NCI-H524 (cell line): ENCODE results near the gene SEMA3B.
"Not testable (repeated sequence)": the region's sequence is repeated elsewhere in the genome, so short reads cannot be mapped to it uniquely, and the experiment has no call there.

Experiments
- DNase-seq, 2 experiments: peaks; one replicate each; lab custom pipeline; 2025; lab: John Stamatoyannopoulos, UW

SEMA3B gene

DNA sequence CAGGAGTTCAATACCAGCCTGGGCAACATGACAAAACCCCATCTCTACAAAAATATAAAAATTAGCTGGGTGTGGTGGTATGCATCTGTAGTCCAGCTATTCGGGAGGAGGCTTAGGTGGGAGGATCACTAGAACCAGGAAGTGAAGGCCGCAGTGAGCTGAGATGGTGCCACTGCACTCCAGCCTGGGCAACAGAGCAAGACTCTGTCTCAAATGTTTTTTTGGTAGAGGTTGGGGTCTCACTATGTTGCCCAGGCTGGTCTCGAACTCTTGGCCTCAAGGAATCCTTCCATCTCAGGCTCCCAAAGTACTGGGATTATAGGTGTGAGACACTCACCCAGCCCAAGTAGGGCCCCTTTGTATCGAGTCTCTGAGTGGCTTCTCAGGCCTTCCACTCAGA lies 25.1 kb downstream of the SEMA3B start:
- DNase-seq, result no peak

- DNase-seq, result no peak
Measured at GRCh38 chr3:50294492-50295403, 25.8 kb downstream of the SEMA3B start.

GRCh38 chr3:50295553-50296431 lies 26.8 kb downstream of the SEMA3B start:
- no peak for DNase-seq

DNA sequence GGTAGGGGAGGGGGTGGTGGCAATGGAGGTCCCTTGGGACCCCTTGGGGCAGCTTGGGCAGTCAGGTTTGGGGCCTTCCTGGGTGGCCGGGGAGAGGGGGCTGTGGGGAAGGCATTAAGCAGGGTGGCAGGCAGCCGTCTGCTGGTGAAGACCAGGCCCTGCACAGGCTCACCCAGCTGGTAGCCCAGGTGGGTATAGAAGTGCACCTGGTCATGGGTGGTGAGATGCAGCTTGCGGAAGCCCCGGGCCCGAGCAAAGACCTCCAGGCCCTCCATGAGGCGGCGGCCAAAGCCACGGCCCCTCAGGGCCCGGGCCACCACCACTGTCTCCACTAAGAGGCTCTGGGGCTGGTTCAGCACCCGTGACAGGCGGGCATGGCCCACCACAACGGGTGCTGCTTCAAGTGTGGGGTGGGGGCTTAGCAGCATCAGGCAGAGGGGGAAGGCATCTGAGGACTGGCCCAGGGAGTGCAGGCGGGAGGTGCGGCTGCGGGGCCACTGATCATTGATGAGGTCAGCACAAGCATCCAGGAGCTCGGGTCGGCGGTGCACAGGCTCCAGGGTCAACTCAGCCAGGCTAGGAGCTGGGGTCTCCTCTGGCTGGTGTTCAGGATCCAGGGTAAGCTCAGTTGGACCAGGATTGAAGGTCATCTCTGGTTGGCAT lies 27.9 kb downstream of the SEMA3B start:
- no peak for DNase-seq

- no peak for DNase-seq
Measured at GRCh38 chr3:50297384-50297775, 28.4 kb downstream of the SEMA3B start.

- DNase-seq, result no peak
Measured at GRCh38 chr3:50297896-50298725, 29.2 kb downstream of the SEMA3B start.

DNA sequence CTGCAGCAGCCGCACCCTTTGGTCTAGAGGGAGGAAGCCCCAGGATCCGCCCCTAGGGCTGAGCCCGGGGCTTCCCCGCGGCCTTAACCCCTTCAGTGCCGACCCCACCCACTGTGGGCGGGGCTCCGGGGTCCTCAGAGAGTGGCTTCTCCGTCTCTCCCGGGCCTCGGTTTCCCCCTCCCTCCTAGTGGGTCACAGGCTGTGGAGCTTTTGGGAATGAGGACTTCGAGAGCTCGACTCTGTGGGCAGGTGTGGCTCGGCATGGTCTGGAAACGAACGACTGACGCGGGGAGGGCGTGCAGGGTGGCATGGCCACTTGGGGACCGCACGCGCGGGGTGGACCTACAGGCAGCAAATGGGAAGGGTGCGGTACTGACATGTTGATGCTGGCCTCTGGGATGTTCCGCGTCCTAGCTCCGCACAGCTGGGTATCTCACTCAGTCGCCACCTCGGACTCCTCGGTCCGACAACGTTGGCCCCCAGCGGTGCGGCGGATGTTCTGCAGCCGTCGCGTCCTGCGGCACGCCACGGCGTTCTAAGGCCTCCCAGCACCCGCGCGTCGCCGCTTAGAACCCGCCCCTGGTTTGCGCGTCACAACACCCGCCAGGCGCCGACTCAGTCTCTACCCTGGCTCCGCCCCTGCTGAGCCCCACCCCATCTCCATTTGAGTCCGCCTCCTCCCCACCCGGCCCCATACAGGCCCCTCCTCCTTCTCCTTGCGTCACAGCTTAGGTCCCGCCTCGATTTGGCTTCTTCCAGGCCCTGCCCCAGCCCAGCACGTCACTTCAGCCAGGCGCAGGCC lies 30.1 kb downstream of the SEMA3B start, which contains the start of the genes HYAL3 and NAA80:
Gene HYAL3, minus strand, starts transcription at position 570 of the 802 bp plus-strand sequence. CDS start 3,803 bp downstream, outside the sequence.
Gene NAA80, minus strand, starts transcription at position 570 of the 802 bp plus-strand sequence. CDS start 1,942 bp downstream, outside the sequence.
- no peak for DNase-seq

- no peak for DNase-seq
Measured at GRCh38 chr3:50299638-50299928, 30.6 kb downstream of the SEMA3B start.

GRCh38 chr3:50299929-50300680 lies 31.2 kb downstream of the SEMA3B start:
- no peak for DNase-seq

DNA sequence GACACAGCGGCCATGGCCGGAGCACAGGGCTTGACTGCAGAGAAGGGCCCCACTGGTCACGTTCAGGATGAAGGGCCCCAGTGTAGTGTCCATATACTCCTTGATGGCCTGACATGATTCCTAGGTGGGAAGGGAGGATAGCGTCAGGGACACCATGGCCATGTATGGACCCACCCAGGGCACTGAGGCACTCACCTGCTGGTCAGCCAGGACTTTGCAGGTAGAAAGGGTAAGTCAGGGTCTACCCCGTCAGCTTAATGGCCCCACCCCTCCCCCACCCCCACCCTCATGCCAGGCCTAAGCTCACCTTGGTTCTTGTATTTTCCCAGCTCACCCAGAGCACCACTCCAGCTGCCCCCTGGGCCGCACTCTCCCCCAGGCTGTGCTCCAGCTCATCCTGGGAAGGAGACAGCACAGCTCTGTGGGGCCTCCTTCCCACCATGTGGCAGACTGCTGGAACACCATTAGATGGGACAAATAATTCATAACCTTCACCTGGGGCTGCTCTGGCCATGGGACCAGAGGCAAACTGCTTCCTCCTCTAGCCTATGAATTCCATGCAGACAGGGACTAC lies 31.8 kb downstream of the SEMA3B start:
- DNase-seq, result no peak

DNA sequence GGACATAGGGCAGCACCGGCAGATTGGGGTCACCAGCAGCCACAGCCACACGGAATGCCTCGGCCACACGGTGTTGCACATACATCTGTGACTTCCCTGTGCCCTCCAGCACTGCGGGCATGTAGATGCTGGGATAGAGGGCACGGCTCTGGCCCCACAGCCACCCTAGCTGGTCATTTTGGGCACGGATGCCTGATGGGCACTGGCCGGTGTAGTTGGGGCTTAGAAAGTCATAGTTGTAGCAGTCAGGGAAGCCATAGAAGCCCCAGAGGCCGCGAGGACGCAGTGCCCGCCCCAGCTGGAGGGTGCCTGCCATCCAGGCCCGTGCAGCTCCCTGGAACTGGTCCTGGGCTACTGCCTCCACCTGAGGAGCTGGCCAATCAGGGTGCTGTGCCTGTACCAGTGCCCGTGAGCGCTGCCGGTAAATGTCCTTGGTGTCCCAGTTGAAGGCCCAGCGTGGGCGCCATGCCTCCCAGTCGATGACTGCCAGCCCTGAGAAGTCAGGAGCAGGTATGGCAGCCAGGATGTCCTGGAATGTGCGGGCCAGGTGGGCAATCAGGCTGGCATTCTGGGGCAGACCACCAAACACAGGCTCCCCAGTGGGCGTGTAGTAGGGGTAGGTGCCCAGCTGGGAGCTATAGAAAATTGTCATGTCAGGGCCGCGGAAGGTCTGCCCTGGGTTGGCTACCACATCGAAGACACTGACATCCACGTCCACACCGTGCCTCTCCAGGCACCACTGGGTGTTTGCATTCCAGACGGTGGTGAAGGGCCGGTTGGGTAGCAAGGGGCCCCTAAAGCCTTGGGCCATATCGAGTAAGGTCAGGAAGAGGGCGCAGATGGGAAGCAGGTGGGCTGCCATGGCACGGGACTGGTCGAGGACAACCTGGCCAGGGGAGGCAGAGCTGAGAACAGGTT lies 33.4 kb downstream of the SEMA3B start:
- no peak for DNase-seq

GRCh38 chr3:50303013-50303815 lies 34.3 kb downstream of the SEMA3B start, which contains the start of gene HYAL1:
TSS of gene HYAL1 (minus strand) at chr3:50303574. CDS start at chr3:50302956, 618 bp downstream.
- no peak for DNase-seq

DNA sequence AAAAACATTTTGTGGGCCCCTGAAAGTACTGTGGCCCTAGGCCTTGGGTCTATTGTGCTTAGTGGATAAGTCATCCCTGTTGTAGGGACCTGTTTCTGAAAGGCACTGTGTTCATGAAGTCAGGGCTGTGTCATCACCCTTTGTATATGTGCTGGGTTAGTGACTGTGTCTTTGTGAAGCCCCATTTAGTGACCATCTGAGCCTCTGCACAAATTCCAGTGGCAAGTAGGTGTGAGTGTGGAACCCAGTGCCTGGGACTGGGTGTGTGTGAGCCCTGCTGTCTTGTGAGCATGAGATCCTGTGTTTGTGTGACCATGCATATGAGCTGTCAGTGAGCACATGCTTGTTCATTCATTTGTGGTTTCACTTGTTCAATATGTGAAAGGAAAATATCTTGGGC lies 35.7 kb downstream of the SEMA3B start:
- DNase-seq, result no peak

GRCh38 chr3:50312041-50312440 lies 43.1 kb downstream of the SEMA3B start:
- not testable (repeated sequence) for DNase-seq

- no peak for DNase-seq
Measured at GRCh38 chr3:50314342-50314741, 45.4 kb downstream of the SEMA3B start.

DNA sequence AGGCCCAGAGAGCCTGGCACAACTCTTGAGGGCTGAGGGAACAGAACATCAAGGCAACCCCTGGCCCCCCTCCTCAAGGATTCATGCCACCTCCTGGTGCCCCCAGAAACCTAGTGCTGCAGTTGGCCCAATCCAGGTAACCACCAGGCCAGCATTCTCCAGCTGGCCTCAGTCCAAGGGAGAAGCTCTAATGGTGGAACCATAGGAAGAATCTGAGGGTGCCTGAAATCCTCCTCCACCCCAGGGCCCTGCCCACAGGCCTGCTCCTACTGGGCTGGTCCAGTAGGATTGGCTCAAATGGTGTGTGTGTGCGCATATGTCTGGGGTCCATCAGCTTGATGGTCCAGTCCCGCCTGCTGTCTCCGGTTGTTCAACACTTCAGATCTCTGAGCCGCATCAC lies 45.9 kb downstream of the SEMA3B start:
- no peak for DNase-seq

DNA sequence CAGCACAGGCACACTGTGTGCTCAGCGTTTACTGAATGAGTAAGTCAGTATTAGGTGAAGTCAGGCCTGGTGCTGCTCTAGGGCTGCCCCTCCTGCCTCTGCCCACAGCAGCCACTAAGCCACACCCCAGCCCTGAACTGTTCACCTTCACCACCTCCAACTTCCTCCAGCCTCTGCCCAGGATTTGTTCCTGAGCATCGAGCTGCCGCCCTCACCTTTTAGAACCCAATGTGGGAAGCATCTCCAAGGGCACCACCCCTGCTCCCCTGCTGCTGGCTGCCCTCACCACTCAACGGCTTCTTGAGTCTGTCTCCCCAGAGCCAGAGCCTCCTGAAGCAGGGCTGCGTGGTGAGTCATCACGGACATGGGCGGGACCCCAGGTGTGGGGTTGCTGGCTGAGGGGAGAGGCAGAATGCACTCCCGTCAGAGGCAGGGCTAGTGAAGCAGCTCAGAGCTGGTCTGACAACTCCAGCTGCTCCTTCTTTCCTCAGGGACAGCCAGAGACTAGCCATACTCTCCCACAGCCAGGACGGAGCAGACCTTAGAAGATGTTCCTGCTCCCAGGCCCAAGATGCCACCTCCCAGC lies 47.8 kb downstream of the SEMA3B start:
- no peak for DNase-seq
